Bronchial smooth muscle cell (primary cell): ENCODE data around the gene IGLL5. TPM values are rescaled to one million over a fixed set of nuclear protein-coding genes. Genes with fewer than 3 reads are reported as not detected.

Experiments used
- total RNA-seq: library from RNA; depleted of rRNA; stranded (reverse); fragments of >200 nt; gene quantifications from 2 replicates; pipeline ENCODE4 v1.2.1, GENCODE V29; 2014

Gene IGLL5
- not detected in 2 replicates for total RNA-seq

DNA sequence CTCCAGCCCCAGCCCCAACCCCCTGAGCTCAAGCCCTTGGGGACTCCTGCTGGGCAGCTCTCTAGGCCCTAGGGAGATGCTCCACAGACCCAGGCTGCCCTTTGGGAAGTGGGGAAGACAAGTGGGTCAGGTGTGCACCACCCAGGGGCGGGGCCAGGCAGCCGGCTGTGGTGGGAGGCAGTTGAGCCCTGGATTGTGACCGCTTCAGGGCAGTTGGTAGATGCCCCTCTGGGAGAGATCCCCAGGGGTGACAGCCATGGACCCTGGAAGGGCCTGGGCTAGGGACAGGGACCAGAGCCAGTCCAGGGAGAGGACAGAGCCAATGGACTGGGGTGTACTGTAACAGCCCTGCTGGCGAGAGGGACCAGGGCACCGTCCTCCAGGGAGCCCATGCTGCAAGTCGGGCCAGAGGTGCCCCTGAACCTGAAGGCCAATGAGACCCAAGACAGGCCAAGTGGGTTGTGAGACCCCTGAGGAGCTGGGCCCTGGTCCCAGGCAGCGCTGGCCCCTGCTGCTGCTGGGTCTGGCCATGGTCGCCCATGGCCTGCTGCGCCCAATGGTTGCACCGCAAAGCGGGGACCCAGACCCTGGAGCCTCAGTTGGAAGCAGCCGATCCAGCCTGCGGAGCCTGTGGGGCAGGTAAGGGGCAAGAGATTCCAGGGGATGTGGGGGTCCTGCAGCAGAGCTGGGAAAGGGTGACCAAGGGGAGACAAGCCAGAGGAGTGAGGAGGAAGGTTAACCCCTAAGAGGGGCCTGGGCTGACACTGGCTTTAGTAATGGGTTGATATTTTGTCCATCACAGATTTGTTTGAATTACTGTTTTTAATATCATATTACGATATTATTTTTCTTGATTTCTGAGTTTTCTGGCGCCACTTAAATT is at the start of gene IGLL5:
IGLL5 (plus strand) TSS at position 196 of the 883 bp plus-strand sequence; CDS start at position 434, 238 bp downstream.

Other genes starting within 250 kb of the IGLL5 start
- gene GGTLC2, start 243.2 kb upstream of the IGLL5 start, total RNA-seq = not detected in 2 replicates
- 0.26 and 0.32 TPM in 2 replicates for gene GNAZ, start 182.7 kb downstream of the IGLL5 start, total RNA-seq